ENCODE results near the gene YBEY.

GRCh38 chr21:46317710-46318463, 31.7 kb downstream of the YBEY start:
- TF ChIP-seq CTCF (IDR thresholded peaks at IDR 0.05; ENCODE audit: low read depth, low read length) (no peak), EZH2phosphoT487 (IDR thresholded peaks at IDR 0.05; ENCODE audit: low read depth) (no peak)
